Pulmonary artery endothelial cell (primary cell): Measurements from ENCODE around the gene COL1A1. TPM values are rescaled to one million over a fixed set of nuclear protein-coding genes. Genes with fewer than 3 reads are reported as not detected.

ENCODE experiments used
- DNase-seq: peaks from one replicate; pipeline ENCODE4 v3.0.0-alpha.2; 2011; ENCODE audit warnings: low read depth, low spot score
- total RNA-seq: library from RNA; depleted of rRNA; stranded (reverse); fragments of >200 nt; gene quantifications from 2 replicates; pipeline ENCODE4 v1.2.3, GENCODE V29; 2014

COL1A1 gene
- total RNA-seq, 1 donor from 2014 or later: 0.26 TPM

DNA sequence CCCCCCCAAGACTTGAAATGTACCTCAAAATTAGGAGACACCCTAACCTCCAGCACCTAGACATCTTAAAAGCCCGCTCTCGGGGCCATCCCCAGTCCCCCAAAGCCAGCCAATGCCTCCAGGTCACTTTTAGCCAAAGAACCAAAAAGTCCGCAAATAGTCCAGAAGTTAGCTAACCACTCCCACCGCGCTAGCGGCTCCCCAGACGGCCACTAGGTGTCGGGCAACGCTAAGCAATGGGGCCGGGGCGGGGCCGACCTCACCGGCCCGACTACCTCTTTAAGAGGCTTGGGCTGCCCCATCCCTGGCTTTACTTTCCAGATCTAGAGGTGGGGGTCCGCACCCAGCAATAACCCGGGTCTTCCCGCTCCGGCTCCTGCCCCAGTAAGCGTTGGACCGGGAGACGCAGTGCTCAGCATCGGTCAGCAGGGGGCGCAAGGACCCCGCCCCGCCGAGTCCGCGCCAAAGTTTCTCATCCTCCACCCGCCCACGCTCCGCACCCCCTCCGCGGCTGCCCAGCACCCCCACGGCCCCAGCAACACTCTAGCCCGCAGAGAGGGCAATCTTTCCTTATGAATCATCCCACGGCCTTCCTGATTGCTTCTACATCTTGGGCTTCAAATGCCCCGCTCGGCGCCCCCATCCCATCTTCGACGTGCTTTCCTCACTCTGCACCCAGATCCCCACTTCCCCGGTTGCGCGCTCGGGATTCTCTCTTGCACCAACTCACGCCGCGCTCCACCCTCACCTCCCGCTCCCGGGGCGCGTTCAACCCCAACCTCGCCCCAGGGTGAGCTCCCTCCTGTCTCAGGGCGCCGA lies 765 bp downstream of the COL1A1 start:
- no peak for DNase-seq

DNA sequence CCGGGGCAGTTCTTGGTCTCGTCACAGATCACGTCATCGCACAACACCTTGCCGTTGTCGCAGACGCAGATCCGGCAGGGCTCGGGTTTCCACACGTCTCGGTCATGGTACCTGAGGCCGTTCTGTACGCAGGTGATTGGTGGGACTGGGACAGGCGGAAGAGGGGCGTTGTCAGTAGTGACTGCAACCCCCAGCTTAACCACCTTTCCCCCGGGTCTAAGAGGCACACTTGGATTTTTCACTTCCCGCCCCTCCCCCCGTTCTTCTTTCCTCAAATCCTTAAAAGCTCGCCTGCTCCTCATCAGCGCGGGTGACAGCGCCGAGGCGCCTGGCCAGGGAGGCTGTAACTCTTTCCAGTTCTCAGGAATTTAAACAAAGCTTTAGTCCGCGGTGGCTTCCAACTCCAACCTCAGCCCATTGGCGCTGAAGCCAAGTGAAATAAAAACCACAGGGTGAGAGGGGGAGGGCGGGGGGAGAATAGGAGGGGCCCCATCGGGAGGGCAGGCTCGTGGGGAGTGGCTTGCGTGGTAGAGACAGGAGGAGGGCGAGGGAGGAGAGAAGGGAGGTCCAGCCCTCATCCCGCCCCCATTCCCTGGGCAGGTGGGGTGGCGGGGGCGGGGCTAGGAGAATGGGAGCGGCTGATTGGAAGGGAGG lies 1.5 kb downstream of the COL1A1 start:
- no peak for DNase-seq

DNA sequence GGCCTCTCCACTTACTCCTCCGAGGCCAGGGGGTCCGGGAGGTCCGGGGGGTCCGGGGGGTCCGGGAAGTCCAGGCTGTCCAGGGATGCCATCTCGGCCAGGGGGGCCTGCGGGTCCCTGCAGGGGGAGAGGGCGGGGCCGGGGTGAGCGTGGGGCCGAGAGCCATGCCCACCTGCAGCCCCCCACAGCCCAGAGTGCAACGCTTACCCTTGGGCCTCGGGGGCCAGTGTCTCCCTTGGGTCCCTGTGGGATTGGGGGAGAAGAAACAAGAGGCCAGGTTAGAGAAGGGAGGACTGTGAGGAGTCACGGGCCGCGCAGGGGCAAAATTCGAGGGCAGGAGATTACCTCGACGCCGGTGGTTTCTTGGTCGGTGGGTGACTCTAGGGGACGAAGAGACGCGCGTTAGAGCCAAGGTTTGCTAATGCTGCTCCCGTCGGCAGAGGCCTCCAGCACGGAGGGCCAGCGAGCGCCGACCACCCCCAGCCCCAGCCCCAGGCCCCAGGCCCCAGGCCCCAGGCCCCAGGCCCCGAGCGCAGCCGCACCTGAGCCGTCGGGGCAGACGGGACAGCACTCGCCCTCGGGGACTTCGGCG lies 2.1 kb downstream of the COL1A1 start:
- DNase-seq: no peak

DNA sequence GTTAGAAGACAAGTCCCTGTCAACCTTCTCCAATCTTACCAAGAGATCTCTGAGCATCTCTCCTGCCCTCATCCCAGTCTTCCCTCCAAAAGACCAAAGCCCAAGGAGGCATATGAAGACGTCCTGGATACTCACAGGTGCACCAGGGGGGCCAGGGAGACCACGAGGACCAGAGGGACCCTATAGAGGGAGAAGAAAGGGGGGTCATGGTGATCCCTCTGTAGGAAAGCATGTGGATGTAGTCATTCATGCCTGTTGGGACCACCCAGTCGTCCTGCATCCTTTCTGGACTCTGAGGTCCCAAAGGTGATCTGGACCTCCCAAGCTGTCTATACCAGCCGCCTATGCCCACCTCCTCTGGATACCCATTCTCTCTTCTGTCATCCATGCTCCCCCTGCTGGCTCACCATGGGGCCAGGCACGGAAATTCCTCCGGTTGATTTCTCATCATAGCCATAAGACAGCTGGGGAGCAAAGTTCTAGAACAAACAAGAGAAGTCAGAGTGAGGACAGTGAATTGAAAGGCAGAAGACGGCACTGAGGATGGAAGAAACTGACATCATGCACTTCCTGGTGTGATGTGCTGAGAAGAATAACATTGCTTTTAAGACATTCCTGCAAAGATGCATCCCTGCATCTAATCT lies 3.3 kb downstream of the COL1A1 start:
- DNase-seq: no peak

DNA sequence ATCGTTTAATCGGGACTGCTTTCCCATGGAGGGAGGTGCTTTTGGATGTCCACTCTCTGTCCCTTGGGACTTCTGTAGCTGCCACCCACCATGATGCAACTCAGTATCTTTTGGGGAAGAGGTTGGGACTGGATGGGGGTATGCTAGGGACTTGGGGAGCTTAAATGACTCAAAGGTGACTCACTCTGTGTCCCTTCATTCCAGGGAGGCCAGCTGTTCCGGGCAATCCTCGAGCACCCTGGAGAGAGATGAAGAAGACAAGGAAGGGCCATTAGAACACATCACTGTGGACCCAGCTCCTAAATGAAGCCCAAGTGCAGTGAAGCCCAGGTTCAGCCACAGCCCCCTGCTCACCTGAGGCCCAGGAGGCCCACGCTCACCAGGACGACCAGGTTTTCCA lies 4.6 kb downstream of the COL1A1 start:
- no peak for DNase-seq

DNA sequence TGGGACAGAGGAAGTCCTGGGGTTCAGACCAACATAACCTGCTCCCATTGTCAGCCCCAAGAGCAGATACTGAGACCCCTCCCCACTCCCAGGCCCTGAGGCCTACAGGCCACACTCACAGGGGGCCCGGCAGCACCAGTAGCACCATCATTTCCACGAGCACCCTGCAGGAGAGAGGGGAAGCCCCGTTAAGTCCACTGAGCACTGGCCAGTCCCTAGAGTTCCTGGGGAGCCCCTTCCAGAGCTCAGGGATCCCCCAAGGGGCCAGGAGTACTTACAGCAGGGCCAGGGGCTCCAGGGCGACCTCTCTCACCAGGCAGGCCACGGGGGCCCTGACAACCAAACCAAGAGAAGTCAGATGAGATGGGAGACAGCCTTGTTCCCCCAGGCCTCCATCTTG lies 5.4 kb downstream of the COL1A1 start:
- no peak for DNase-seq

DNA sequence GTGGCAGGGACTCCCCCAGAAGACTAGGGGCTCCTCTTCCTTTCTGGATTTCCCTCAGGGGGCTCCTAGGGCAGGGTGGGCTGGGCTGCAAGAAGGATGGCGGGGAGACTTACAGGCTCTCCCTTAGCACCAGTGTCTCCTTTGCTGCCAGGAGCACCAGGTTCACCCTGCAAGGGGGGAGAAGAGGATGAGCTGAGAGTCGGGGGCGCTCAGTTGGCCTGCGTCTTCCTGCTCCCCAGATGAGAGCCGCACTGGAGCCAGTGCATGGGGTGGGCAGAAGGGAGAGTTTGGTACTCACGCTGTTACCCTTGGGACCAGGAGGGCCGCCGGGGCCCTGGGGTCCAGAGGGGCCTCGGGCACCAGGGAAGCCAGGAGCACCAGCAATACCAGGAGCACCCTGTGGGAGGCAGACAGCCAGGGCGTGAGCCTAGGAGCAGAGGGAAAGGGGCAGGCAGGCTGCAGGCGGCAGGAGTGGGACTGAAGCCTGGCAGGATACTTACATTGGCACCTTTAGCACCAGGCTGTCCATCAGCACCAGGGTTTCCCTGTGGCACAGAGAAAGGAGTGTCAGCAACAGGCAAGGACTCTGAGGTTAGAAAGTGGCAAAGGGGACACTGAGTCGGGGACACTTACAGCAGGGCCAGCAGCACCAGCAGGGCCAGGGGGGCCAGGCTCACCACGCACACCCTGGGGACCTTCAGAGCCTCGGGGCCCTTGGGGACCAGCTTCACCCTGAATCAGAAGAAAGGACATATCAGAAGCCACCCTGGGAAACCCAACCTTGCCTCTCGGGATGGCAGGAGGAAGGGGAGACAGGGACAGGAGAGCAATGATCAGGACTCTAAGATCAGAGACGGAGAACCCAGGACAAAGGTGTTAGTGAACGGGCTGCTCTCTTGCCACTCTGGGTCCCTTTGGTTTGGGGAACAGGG lies 6.2 kb downstream of the COL1A1 start:
- DNase-seq: no peak

DNA sequence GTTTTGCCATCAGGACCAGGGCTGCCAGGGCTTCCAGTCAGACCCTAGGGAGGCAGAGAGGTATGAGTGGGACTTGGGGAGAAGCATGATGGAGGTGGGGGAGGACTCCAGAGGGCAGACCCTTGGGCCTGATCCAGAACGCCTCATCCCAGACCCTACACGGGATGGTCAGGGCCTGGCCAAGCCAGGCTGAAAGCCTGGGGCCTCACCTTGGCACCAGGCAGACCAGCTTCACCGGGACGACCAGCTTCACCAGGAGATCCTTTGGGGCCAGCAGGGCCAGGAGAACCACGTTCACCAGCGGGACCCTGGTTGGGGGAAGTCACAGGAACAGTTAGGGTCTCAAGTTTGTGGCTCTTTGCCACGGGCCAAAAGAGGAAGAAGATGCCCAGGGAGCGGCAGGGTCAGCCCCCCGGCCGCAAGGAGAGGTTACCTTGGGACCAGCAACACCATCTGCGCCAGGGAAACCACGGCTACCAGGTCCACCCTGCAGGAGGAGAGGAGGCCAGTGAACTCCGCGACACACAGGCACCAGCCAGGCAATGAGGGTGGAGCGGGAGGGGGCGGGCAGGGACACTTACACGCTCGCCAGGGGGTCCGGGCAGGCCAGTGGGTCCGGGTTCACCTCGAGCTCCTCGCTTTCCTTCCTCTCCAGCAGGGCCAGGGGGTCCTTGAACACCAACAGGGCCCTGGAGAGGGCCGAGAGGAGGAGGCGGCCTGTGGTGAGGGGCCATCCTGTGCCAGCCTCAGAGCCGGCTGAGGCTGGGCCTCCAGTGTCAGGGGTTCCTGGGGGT lies 7.1 kb downstream of the COL1A1 start:
- DNase-seq: no peak

DNA sequence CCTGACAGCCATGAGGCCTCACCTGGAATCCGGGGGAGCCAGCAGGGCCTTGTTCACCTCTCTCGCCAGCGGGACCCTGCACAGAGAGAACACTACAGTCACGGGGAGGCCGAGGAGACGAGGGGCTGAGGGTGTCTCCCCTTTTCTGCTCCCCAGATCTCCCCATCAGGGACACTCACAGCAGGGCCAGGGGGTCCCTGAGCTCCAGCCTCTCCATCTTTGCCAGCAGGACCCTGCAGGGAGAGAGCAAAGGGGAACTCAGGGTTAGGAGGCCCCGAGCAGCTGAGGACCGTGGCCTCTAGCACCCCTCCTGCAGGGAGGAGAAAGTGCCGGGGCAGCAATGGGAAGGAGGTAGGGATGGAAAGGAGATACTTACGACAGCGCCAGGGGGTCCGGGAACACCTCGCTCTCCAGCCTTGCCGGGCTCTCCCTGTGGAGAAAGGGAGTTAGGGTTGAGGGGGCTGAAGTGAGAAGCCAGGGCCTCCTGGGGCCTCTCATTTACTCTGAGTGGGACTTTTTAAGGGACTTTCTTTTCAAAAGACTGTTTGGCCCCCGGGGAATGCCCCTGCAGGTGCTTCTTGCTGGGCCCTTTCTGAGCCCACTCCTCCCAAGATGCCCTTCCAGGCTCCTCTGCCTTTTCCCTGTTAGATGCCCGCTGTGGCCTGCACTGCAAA lies 8.7 kb downstream of the COL1A1 start:
- no peak for DNase-seq

DNA sequence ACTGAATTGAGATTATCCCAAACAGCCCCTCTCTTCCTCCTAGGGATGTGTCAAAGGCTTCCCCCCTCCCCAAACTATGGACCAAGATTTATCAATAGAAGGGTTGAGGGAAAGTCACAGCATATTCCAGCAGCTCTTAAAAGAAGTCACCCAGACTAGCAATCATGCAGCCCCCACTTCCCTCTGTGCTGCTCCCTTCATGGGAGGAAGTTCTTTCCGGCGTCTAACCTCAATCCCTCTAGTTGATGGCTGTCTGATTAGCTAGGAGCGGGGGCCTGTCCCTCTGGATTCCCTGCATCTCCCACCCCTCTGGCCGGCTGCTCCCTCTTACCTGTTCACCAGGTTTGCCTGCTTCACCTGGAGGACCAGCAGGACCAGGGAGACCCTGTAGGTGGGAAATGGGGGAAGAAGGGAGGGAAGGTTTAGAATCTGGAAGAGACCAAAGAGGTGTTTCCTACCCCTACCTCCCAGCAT lies 9.2 kb downstream of the COL1A1 start:
- no peak for DNase-seq

DNA sequence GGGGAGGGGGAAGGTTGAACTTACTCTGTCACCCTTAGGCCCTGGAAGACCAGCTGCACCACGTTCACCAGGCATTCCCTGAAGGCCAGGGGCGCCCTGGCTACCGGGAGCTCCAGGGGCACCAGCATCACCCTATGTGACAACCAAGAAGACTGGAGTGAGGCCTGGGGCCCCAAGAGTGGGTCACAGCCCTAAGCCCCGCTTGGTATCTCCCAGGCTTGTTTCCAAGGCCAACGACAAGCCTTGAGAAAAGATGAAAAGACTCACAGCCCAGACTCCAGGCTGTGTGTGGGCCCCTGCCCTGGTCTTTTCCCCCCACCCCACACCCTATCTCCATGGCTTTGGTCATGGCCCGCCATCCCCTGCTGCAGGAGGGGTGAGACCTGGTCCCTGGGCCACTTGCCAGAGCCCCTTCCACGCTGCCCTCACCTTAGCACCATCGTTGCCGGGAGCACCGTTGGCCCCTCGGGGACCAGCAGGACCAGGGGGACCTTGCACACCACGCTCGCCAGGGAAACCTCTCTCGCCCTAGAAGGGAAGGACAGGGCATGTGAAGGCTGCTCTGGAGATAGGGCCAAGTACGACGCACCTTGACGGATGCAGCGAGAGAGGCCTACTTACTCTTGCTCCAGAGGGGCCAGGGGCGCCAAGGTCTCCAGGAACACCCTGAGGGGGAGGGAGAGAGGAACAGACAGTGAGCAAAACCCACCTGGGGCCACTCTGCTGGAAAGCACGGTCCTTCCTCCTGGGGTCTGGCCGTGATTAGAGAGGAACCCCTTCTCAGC lies 9.9 kb downstream of the COL1A1 start:
- no peak for DNase-seq

DNA sequence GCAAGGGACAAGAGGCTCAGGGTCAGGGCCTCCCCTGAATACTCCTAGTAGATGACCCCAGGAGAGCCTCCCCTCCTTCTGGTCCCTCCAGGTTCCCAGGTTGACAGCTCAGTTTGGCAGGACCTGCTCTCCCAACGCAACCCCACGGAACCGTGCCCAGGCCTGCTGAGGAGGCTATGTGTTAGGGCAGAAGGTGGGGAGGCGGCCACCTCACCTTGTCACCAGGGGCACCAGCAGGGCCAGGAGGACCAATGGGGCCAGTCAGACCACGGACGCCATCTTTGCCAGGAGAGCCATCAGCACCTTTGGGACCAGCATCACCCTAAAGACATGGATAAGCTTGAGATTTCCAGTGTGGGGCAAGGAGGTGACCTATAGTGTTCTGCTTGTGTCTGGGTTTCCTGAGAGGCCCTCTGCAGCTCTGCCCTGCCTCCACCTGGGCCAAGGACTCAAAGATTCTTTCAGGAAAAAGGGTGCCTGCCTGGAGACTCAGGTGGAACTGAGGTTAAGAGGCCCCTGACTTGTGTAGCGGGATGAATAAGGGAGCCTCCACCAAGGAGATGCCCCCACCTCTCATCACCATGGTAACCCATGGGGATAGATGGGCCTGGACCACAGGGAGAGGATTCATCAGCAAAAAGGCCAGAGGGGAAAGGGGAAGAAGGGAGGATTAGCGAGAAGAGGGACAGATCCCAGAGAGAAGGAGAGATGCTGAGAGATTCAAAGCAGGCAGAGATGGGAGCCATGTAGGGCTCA lies 10.7 kb downstream of the COL1A1 start:
- DNase-seq: no peak

DNA sequence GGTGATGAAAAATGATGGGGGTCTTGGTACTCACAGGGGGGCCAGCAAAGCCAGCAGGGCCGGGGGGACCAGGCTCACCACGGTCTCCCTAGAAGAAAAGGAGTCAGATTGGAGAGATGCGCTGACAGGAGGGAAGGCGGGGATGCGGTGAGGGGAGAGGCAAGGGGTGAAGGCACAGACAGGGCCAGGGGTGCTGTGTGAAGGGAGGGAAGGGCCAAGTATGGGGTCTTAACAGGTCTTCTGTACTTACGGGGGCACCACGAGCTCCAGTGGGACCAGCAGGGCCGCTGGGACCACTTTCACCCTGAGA lies 11.2 kb downstream of the COL1A1 start:
- no peak for DNase-seq

DNA sequence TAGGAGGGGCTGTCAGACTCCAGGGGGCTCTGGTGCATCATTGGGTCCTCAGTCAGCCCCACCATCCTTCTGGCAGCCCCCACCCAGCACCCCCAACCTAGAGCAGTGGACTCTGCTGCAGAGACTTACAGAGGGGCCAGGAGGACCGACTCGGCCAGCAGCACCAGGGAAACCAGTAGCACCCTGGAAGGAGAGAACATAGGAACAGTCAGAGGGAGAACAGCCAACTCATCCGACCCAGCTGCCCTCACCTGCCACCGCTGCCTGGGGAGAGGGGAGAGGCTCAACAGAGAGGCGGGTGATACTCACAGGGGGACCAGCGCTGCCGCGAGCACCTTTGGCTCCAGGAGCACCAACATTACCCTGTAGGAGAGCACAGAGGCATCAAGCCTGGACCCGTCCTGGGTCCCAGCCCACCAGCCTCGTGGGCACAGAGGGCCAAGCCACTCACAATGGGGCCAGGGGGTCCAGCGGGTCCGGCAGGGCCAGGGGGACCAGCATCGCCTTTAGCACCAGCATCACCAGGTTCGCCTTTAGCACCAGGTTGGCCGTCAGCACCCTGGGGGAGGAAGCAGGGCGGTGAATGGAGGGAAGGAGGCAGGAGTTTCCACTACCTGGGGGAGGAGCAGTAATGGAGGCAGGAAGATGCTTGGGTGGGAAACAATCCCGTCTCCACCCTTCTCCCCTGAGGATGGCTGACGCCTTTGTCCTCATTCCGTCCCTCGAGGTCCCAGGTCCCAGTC lies 11.7 kb downstream of the COL1A1 start:
- DNase-seq: no peak

DNA sequence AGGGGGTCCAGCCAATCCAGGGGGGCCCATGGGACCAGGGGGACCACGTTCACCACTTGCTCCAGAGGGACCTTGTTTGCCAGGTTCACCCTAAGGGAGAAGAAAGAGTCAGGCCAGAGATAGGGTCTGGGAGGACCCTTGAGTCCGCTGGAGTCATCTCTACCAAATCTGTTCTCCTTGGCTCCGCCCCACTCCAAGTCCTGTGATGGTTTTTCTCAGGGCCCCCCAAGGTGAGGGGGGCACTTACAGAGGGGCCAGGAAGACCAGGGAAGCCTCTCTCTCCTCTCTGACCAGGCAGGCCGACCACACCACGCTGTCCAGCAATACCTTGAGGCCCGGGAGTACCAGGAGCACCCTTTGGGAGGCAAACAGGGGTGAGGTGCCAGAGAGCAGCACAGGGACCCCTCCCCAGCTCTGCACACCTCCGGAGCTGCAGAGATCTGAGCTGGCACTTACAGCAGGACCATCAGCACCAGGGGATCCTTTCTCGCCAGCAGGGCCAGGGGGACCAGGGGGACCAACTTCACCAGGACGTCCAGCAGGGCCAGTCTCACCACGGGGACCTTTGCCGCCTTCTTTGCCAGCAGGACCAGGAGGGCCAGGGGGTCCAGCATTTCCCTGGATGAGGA lies 12.4 kb downstream of the COL1A1 start:
- no peak for DNase-seq

DNA sequence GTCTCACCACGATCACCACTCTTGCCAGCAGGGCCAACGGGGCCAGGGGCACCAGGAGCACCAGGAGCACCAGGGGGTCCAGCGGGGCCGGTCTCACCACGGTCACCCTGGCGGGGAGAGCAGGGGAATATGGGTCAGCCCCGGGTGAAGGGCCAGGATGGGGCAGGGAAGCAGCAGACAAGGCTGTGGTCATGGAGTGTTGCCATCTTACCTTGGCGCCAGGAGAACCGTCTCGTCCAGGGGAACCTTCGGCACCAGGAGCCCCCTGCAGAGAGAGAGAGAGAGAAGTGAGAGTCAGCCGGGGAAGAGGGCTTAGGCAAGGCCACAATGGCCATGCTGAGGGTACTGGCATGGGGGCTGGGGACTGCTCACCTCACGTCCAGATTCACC lies 12.9 kb downstream of the COL1A1 start:
- no peak for DNase-seq
